ENCODE data around the gene OPTC.

The OPTC gene

DNA sequence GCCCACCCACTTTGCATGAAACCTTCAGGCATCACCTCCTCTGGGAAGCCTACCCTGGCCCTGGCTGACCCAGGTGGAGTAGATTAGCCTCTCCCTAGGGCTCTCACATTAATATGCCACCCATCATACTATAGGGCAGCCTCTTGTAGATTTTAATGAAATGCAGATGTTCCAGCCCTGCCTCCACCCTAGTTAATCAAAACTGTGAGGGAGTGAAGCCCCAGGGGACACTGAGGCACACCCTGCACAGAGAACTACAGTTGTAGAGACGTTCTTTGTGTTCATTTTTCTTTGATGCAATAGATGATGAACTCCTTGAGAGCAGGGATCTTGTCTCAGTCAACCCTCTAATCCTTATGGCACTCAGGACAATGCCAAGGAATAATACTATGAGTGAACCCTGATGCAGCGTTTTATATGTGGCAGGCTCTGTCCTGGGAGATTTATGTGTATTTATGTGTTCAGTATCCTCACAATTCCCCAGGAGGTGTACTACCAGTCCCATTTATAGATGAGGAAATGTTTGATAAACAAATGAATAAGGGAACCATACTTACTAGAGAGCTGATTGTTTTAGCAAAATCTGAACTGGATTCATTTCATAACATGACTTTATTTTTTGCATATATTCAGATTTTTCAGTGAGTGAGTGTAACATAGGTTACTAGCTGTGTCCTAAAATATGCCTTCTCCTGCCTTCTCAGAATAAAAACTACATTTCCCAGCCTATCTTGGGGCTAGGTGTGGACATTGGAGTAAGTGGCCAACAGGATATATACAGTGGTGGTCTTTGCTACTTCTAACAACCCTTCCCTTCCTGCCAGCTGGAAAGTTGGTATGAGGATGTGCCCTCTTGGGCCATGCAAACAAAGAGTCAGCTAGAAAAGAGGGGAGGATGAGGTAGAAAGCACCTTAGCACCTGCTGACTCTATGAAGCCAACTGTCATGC is 41.8 kb upstream of the OPTC start:
- no peak for TF ChIP-seq CTCF (IDR thresholded peaks at IDR 0.05; ENCODE audit: low read length, missing control alignments)
- H3K4me3 ChIP-seq (replicated peaks; ENCODE audit: low read depth, low read length), result no peak overlapping the region
- no peak for DNase-seq (ENCODE audit: low read depth)

GRCh38 chr1:203453016-203453415 is 40.9 kb upstream of the OPTC start:
- no peak for DNase-seq (ENCODE audit: low read depth)
- H3K4me3 ChIP-seq (replicated peaks; ENCODE audit: low read depth, low read length), result no peak overlapping the region
- no peak for TF ChIP-seq CTCF (IDR thresholded peaks at IDR 0.05; ENCODE audit: low read length, missing control alignments)

GRCh38 chr1:203453616-203454015 is 40.3 kb upstream of the OPTC start:
- TF ChIP-seq CTCF (IDR thresholded peaks at IDR 0.05; ENCODE audit: low read length, missing control alignments), result no peak
- DNase-seq (ENCODE audit: low read depth), result no peak
- no peak overlapping the region for H3K4me3 ChIP-seq (replicated peaks; ENCODE audit: low read depth, low read length)

DNA sequence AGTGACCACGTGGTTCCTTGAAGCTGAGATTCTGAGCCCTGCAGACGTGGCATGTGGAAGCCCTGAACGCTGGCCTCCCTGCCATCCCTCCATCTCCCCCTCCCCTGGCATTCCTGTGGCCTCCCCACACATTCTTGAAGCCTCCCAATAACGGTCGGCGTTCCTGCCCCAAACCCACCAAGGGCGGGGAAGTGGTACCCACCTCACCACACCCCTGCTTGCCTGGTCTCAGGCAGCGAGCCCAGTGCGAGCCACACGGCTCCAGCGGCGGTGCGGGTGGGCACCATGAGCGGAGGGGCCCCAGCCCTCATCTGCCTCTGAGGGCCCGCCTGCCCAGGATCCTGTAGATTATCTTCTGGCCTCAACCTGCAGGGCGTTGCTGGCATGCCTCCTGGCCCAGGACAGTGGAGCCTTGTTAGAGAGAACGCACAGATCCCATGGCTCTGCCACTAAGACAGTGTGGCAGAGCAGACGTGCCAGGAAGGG is 38.9 kb upstream of the OPTC start:
- no peak overlapping the region for H3K4me3 ChIP-seq (replicated peaks; ENCODE audit: low read depth, low read length)
- DNase-seq (ENCODE audit: low read depth), result no peak
- no peak for TF ChIP-seq CTCF (IDR thresholded peaks at IDR 0.05; ENCODE audit: low read length, missing control alignments)

DNA sequence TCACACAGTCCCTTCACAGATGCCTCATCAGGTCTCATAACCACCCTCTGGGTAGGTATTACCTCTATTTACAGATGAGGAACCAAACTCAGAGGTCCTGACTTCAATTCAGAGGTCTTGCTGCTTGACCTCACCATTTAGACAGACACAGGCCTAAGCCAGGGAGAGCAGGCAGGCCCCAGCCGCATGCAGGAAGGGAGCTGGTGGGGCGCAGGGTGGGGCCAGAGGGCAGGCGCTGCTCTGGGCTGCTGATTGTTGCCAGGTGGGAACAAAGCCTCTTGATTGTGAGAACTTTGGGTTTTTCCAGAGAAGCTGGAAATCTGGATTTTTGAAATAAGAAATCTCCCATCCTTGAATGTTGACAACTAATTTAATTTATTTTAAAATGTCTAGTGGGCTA is 38.2 kb upstream of the OPTC start:
- DNase-seq (ENCODE audit: low read depth), result no peak
- H3K4me3 ChIP-seq (replicated peaks; ENCODE audit: low read depth, low read length), result no peak overlapping the region
- TF ChIP-seq CTCF (IDR thresholded peaks at IDR 0.05; ENCODE audit: low read length, missing control alignments), result no peak

- no peak for TF ChIP-seq CTCF (IDR thresholded peaks at IDR 0.05; ENCODE audit: low read length, missing control alignments)
- DNase-seq (ENCODE audit: low read depth), result no peak
- H3K4me3 ChIP-seq (replicated peaks; ENCODE audit: low read depth, low read length), result no peak overlapping the region
These were observed 37.4 kb upstream of the OPTC start for GRCh38 chr1:203456577-203456976.

Data from fibroblast of pulmonary artery (primary cell).